GM19025 (cell line): ENCODE results near the gene ORAI2.
"Not testable (repeated sequence)": the region's sequence is repeated elsewhere in the genome, so short reads cannot be mapped to it uniquely, and the experiment has no call there.

Experiments used
- ATAC-seq: cut with Tn5 transposase; IDR thresholded peaks from one replicate; pipeline ENCODE4 v1.9.1; 2021; ENCODE audit warnings: mild to moderate bottlenecking, low read depth, moderate library complexity; ENCODE audit not compliant: unreplicated experiment

ORAI2 gene

GRCh38 chr7:102444961-102445673 lies 11.7 kb downstream of the ORAI2 start:
- peak; percentile 40 for ATAC-seq

DNA sequence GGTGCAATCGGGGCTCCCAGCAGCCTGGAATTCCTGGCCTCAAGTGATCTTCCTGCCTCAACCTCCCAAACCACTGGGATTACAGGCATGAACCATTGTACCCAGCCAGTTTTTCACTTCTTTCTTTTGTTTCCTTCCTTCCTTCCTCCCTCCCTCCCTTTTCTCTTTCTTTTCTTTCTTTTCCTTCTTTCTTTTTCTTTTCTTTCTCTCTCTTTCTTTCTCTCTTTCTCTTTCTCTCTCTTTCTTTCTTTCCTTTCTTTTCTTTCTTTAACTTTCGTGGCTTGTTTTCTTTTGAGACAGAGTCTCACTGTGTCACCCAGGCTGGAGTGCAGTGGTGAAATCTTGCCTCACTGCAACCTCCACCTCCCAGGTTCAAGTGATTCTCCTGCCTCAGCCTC lies 12.3 kb downstream of the ORAI2 start:
- ATAC-seq, result no peak

DNA sequence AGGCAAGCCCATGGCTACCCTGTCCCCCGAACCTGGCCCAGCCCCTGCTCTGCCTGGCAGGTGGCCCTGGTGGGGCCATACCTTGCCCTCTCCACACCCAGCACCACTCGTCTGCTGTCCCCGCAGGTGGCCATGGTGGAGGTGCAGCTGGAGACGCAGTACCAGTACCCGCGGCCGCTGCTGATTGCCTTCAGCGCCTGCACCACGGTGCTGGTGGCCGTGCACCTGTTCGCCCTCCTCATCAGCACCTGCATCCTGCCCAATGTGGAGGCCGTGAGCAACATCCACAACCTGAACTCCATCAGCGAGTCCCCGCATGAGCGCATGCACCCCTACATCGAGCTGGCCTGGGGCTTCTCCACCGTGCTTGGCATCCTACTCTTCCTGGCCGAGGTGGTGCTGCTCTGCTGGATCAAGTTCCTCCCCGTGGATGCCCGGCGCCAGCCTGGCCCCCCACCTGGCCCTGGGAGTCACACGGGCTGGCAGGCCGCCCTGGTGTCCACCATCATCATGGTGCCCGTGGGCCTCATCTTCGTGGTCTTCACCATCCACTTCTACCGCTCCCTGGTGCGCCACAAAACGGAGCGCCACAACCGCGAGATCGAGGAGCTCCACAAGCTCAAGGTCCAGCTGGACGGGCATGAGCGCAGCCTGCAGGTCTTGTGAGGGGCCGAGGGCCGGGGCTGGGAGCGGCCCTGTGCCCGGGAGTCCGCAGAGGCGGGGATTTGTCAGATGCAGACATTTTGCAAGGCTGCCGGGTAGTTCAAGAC lies 13.2 kb downstream of the ORAI2 start:
- ATAC-seq, result no peak

DNA sequence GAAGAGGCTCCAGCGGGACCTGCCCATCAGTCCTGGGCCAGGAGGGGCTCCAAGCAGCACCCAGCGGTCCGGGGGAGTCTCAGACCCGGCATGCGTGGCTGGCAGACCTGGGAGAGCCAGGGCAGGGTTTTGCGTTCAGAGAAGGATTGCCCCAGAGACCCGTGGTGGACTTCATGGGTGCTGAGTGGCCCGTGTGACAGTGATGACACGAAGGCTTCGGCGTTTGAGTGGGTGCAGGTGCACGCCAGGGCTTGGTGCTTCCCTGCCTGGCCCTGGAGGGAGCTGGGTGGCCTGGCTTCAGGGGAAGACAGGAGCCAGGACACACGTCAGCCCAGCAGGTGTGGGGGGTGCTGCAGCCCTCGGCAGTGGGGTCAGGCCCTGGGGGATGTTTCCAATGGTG lies 13.9 kb downstream of the ORAI2 start:
- no peak for ATAC-seq

GRCh38 chr7:102449136-102449535 lies 15.8 kb downstream of the ORAI2 start:
- ATAC-seq, result no peak

DNA sequence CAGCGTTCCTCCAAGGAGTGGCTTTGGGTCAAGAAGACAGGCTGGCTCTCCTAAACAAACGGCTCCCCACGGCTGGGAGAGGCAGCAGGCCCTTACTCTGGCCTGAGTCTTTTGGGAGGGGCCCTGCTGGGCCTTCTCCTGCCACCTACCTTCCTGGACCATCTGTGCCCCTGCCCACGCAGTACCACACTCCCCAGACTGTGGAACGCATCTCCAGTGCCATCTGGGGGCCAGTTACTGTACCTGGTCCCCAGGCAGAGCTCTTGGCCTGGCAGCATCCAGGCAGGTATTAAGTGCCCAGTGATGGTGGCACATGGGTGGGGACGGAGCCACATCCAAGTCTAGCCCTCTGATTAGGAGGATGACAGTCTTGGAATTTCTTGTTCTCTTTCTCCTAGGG lies 16.9 kb downstream of the ORAI2 start:
- ATAC-seq, result no peak

DNA sequence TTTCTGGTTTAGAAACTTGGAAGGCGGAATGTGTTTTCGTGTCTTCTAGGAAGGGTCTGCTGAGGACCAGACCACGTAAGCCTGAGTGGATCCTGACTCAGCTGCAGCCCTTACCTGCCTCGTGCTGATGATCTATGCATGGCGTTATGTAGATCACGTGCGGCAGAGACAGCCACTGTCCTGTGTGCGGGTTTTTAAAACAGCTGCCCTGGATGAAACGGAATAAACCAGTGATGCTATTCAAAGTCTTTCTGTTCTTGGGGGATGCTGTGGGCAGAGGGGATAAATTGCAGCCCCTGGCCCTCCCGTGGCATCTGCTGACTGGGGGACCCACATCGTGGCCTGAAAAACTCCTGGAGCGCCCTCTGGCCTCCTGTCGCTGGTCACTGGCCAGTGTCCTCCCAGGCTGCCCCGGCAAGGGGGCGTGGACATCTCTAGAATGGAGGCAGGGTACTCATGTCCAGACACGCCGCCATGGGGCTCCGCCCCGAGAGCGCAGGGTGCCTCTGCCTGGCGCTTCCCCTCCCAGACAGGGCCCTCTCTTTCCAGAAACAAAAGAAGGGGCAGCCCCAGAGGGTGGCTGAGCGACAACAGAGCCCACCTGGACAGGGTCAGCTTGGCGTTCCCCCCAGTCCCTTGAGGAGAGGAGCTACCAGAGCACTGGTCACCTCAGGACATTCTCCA lies 18.1 kb downstream of the ORAI2 start:
- no peak for ATAC-seq

DNA sequence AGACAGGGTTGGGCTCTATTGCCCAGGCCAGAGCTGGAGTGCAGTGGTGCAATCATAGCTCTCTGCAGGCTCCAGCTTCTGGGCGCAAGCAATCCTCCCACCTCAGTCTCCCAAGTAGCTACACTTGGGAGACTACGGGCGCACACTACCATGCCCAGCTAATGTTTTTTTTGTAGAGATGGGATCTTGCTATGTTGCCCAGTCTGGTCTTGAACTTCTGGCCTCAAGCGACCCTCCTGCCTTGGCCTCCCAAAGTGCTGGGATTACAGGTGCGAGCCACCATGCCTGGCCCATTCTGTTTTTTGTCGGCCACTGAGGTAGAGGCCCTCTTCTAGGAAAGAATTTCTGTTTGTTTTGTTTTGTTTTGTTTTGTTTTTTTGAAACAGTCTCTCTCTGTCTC lies 19.1 kb downstream of the ORAI2 start:
- ATAC-seq, result no peak

DNA sequence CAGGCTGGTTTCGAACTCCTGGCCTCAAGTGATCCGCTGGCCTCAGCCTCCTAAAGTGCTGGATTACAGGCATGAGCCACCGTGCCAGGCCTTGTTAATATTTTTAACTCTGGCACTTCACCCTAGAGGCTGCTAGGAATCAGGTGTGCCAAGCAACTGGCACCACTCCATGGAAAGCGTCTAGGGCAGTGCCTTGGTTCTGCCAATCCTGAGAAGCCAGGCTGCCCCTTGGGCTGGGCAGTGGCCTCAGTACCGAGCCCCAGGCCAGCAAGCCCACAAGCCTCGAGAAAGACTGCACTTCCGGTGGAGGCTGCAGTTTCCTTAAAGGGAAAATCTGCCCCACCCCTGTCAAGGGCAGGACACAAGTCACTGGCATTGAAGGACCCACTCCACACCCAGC lies 19.9 kb downstream of the ORAI2 start:
- no peak for ATAC-seq

- ATAC-seq, result no peak
Measured at GRCh38 chr7:102454468-102454867, 21.1 kb downstream of the ORAI2 start.

DNA sequence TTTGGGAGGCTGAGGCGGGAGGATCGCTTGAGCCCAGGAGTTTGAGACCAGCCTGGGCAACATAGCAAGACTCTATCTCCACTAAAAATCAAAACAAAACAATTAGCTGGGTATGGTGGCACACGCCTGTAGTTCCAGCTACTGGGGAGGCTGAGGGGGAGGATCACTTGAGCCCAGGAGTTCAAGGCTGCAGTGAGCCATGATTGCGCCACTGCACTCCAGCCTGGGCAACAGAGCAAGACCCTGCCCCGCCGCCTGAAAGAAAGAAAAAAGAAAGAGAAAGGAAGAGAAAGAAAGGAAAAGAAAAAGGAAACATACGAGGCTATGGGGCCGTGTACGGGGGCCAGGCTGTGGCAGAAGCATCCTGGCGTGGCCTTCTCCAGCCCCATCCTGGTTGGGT lies 21.6 kb downstream of the ORAI2 start:
- ATAC-seq, result not testable (repeated sequence)

DNA sequence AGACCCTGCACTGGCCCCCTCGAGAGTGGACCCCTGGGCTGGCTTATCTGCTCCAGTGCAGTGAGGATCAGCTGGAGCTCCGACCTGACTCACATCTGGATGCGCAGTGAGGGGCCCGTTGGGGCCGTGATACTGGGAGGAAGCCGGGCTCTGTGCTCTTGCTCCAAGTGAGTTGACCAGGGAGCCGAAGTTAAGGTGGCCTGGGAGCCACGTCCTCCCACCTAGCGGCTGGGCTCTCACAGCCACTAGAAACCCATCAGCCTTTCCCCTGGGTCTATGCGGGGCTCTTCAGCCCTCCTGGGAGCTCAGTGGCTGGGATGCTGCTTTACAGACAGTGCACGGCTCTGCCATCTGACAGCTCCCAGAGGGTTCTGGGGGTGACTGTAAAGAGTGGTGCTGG lies 22.2 kb downstream of the ORAI2 start:
- no peak for ATAC-seq

DNA sequence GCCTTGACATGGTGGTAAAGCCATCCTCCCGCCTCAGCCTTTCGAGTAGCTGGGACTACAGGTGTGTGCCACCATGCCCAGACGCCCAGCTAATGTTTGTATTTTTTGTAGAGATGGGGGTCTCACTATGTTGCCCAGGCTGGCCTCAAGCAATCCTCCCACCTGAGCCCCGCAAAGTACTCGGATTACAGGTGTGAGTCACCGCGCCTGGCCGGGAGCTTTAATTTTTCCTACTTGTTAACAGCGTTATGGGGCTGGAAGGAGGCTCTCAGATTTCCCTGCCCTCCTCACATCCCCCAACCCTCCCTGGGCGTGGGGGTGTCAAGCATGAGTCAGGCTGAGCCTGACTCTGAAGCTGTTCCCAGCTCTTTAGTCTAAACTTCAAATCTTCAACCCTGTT lies 23.0 kb downstream of the ORAI2 start:
- no peak for ATAC-seq

DNA sequence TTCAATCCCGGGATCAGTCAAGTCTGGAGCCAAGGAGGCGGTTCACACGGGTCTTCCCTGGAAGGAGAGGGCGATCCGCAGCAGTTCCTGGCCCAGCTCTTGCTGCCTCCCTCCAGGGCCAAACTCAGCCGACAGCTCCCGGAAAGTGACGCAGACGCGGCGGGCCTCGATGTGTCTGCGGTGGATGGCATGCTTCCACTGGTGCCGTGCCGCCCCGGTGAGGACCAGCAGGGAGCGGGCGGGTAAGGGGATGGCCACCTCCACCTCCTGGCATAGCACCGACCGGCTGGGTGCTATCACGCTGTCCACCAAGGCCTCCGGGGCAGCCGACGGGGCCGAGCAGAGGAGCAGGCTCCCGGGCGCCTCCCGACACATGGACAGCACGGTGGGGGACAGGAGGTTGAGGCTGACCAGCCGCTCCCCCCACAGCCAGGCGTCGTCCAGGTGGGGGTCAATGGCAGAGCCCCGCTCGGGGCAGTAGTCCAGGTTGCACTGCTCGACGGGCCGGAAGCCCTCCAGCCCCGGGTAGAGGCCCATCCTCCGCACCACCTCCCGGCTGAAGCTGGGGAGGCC lies 24.1 kb downstream of the ORAI2 start:
- ATAC-seq, result no peak

GRCh38 chr7:102459221-102459844 lies 26.0 kb downstream of the ORAI2 start:
- no peak for ATAC-seq

GRCh38 chr7:102460467-102460866 lies 27.1 kb downstream of the ORAI2 start:
- ATAC-seq, result no peak

- ATAC-seq, result no peak
Measured at GRCh38 chr7:102463841-102464576, 30.6 kb downstream of the ORAI2 start.

DNA sequence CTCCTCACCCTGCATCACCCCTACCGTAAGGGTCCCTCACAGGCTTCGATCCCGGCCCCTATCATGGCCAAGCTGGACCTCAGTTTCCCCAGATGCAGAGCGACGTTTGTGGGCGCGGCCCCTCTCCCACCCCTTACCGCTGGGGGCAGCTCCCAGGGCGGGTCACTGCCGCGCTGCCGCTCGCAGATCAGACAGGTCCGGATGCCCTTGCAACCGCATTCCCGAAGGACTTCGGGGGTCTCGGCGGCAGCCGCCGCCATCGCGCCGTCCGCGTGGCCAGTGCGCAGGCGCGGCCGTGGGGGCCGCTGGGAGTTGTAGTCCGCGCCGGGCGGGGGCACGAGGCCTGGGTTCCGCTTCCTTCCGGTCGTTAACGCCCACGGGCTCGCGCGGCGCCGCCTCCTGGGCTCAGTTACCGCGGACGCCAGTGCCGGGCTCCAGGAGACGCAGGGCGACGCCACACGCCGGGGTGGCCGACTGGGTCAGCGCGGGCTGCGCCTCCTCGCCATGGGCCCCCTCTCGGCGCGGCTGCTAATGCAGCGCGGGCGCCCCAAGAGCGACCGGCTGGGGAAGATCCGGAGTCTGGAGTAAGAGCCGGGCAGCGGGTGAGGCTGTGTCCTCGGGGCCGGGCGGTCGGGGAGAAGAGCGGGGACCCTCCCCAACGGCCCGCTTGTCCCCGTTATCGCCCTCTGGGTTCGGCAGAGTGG lies 31.4 kb downstream of the ORAI2 start, which contains the start of the genes ALKBH4 and LRWD1:
Gene ALKBH4 (minus strand): TSS at position 287 of the 704 bp plus-strand sequence. CDS start 27 bp downstream, at position 260.
Gene LRWD1 (plus strand): TSS at position 408 of the 704 bp plus-strand sequence. CDS start 97 bp downstream, at position 505.
- ATAC-seq, result peak; percentile 87

DNA sequence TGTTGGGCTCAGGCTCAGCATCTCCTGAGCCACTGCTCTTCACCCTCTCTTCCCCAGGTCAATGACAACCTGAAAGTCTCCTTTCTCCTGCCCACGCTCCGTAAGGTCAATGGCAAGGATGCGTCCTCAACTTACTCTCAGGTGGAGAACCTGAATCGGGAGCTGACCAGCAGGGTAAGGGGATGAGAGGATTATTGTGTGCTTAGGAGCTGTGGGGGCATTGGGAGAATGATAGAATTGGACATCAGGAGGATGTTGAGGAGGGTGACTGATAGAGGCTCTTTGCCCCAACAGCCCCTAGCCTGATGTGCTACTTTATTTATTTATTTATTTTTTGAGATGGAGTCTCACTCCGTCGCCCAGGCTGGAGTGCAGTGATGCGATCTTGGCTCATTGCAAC lies 32.7 kb downstream of the ORAI2 start:
- ATAC-seq, result no peak
